HT-29 (cell line): ENCODE data around the gene GLYATL3. TPM values are rescaled to one million over a fixed set of nuclear protein-coding genes. Genes with fewer than 3 reads are reported as not detected.
A peak's percentile ranks its signal among the peaks of the same experiment; 100 is the strongest.

Experiments used
- DNase-seq: peaks from one replicate; pipeline ENCODE4 v3.0.0-alpha.2; 2015; ENCODE audit warnings: low spot score
- total RNA-seq: library from RNA; depleted of rRNA; stranded (reverse); fragments of >200 nt; shearing (Covaris generic); gene quantifications from 2 replicates; pipeline ENCODE4 v1.2.3, GENCODE V29; 2014

Gene GLYATL3
- total RNA-seq, 1 experiment from 2014 or later, result not detected

DNA sequence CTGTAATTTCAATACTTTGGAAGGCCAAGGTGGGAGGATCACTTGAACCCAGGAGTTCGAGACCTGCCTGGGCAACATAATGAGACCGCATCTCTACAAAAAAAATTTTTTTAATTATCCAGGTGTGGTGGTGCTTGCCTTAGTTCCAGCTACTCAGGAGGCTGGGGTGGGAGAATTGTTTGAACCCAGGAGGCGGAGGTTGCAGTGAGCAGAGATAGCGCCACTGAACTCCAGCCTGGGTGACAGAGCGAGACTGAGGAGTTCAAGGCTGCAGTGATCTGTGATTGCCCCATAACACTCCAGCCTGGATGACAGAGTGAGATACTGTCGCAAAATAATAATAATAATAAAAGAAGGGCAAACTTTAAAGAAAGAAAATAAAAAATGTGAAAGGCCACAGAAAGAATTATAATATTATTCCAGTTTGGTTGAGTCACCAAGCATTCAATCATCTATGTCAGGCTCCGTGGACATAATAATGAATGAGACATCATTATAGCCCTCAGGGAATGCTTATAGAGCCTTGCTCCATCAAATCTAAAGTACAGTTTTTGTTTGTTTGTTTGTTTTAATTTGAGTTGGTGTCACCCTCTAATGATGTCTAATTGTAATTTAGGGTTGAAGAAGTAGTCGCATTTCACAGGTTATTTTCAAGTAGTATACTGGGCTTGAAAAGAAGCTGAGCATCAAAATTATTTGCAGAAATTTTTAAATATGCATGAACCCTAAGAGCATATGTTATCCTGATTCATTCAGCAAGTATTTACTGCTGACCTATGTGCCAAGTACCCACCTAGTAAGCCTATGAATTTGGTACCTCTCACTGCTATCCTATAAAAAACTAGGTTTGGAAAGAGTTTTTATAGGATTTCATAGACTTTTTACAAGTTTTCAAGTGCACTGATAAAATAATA, 15.1 kb downstream of the GLYATL3 start:
- no peak for DNase-seq

DNA sequence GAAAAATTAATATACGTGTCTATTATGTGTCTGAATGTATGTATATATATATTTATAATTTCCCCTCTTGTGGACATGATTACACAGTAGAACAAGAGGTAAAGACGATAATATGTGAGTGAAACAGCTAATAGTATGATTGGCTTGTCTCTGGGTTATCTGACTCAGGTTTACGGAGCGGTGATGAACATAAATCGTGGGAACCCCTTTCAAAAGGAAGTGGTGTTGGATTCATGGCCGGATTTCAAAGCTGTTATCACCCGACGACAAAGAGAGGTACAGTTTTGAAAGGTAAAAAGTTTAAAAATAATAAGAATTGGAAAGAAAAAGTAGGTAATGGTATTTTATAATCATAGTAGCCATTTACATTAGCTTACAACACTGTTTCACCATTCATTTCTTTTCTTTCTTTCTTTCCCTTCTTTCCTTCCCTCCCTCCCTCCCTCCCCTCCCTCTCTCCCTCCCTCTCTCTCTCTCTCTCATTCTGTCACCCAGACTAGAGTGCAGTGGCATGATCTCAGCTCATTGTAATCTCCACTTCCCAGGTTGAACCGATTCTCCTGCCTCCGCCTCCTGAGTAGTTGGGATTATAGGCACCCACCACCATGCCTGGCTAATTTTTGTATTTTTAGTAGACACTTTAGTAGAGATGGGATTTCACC, 15.9 kb downstream of the GLYATL3 start:
- no peak for DNase-seq

DNA sequence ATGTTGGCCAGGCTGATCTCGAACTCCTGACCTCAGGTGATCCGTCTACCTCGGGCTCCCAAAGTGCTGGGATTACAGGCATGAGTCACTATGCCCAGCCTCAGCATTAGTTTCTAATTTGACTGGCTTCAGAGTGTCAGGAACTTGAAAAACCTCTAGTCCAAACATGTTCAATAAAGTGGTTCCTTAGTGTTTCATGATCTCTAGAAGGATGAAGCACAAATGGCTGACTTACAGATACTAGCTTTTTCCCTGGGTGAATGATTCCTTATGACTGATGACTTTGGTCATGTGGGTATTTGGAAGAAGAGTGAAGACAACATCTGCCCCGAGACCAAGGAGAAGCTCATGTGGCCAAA, 16.4 kb downstream of the GLYATL3 start:
- no peak for DNase-seq

DNA sequence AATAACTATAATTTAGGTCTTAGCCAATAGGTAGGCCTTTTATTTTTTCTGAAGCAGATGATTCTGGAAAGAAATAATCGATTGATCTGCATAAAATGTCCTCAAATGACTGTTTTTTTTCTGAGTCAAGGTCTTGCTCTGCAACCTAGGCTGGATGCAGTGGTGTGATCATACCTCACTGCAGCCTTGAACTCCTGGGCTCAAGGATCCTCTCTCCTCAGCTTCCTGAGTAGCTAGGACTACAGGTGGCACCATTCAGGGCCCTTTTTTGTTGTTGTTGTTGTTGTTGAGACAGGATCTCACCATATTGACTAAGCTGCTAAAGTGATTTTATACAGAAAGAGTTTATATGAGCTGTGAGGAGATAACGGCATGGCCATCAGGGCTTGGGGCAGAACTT, 18.2 kb downstream of the GLYATL3 start:
- no peak for DNase-seq

DNA sequence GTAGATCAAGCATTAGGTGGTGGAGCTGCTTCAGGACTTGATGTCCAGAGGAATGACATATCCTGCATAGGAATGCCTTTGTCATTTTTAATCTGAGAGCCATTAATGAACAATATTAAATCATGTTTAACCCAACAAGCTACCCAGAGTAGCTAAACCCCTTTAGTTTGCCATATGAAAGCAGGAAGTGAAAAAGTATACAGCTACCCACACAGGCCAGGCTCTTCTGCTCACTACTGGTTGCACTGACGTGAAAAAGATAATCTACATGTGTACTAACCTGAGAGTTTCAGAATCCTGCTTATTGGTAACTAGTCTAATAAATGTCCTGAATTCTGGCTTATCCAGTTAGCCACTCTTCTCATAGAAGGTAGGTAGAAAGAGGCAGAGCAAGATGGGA, 19.9 kb downstream of the GLYATL3 start:
- no peak for DNase-seq

DNA sequence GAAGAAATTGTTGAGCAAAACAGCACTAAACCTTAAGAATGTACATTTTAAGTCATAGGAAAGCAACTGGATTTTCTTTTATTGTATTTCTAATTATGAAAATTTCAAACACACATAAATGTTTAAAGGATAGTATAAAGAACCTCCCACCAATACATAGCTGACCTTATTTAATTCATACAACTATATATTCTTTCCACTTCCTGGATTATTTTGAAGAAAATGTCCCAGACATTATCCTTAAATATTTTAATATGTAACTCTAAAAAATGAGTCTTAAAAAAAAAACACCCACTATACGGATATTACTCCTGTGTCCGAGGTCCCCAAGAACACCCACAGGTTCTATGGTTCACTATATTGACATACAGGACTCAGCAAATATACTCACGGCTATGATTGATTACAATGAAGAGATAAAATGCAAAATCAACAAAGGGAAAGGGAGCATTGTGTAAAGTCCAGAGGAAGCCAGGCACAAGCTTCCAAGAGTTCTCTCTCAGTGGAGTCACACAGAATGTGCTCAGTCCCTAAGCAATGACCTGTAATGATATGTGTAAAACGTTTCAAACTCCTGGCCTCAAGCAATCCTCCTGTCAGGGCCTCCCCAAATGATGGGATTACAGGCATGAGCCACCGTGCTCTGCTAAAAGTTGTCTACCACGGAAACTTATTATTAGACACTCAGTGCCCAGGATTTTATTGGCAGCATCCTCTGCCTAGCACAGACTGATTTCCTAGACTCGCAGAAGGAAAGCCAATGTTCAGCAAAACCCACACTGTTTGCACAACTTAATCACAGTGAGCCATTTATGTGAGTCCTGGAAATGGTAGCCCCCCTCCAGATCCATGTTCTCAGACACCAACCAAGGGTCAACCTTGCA, 23.2 kb downstream of the GLYATL3 start:
- peak; percentile 43 for DNase-seq

DNA sequence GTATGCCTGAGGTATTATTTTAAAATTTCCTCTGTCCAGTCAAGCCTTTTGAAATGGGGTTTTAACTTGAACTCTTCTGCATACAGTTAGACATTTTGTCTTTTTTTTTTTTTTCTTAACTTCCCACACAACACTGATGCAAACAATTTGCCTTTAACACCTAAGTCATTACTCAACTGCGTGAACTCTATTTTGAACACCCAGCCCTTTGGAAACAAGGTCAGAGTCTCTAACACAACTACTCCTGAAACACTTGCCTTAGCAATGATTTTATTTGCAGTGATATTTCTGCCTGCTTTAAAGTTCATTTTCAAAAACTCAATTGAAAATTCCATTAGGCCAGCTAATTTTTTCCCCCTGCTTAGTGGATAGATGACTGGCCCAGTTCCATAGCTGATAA, 24.2 kb downstream of the GLYATL3 start:
- DNase-seq, result no peak

DNA sequence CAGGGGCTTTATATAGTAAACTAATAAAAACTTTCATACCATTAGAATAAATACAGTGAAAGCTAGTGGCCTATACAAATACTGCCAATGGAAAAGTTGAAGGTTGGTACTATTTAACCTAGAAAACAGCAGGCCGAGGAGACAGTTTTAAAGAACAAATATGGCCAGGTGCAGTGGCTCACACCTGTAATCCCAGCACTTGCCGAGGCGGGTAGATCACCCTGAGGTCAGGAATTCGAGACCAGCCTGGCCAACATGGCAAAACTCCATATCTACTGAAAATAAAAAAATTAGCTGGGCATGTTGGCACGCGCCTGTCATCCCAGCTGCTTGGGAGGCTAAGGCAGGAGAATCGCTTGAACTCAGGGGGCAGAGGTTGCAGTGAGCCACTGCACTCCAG, 24.8 kb downstream of the GLYATL3 start:
- no peak for DNase-seq

DNA sequence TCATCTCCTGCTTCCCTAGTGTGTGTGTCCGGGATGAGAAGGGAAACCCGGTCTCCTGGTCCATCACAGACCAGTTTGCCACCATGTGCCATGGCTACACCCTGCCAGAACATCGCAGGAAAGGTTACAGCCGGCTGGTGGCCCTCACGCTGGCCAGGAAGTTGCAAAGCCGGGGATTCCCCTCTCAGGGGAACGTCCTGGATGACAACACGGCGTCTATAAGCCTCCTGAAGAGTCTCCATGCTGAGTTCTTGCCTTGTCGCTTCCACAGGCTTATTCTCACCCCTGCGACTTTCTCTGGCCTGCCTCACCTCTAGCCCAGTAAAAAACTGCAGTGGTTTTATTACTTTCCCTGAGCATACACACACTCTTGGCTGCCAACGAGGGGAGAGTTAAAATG, 26.9 kb downstream of the GLYATL3 start:
- no peak for DNase-seq

DNA sequence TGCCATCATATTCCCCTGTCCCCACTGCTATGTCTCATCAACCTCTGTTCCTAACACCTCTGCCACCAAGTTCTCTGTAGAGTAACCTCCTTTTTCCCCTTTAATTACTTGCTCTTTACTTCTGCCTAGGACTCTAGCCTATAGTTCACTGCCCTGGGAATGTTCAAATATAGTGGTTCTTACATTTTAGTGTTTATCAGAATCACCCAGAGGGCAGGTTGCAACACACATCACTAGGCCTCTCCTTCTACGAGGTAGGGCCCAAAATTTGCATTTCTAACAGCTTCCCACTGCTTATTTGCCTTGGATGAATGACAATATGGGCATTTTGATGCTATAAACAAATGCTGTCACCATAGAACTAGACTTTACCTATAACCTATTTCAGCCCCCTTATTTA, 27.6 kb downstream of the GLYATL3 start:
- DNase-seq, result no peak

DNA sequence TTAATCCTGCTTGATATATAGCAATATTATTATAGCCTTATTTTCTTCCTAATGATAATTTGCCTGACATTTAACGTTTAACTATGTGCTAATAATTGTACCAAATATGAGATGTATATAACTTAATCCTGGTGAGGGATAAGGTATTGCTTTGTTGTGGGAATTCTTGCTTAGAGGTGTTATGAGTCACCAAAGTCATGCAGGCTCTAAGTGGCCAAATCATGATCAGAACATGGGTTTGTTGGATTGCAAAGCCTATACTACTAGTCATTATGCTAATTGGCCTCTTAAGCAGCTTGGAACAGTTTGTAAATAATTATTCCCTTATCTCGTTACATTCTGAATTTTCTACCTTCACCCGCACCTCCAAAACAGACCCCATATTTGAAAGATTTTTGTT, 28.8 kb downstream of the GLYATL3 start:
- DNase-seq, result no peak

DNA sequence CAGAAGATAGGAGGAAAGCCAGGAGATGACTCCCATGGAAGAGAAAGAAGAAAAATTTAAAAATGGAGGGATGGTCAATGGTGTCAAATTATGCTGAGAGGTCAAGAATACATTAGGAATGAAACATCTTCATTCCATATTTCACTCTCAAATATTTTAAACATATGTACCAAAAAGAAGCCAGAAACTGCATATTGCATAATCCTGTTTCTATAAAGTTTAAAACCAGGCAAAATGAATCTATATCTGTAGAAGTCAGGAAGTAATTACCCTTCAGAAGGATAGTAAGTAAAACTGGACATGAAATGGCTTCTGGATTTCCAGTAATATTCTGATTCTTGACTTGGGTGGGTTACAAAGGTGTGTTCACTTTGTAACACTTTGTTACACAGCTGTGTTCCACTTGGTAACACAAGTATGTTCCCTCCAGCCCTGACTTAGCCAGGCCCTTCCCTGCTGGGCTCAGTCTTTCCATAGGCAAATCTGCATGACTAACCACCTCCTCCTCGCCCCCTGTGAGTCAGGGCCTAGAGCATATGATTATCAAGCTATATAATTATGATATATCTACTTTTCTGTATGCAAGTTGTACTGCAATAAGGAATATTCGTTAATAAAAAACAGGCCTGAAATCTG, 30.5 kb downstream of the GLYATL3 start:
- DNase-seq, result no peak

DNA sequence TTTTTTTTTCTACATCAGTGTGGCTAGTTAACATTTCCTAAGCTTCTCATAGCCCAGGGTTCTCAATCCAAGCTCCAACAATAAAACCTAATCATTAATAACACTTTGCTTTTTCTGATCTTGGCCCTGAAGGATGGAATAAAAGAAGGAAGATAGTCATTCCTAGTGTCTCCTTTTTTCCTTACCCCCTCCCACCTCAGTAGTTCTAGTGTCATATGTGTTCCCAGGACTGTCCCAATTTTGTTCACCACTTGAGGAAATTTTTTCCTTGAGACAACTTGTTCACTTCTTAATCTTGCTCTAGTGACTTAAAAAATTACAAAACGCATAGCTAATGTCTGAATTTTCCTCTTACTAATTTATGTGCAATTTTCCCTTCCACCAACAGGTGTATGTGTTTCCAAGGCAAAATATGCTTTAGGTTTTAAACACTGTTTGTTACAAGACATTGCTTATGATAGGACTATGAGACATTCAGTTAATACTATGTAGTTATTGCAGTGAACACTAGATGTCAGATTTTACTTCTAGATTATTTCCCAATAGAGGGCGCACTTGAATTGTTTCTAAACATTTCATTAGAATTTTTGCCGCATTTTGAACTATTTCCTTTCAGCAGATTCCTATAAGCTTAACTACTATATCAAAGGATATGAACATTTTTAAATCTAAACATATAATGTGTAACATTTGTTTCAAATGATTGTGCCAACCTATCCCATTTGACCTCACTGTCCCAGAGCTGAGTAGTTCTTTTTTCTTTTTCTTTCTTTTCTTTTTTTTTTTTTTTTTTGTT, 32.2 kb downstream of the GLYATL3 start:
- peak; percentile 82 for DNase-seq

DNA sequence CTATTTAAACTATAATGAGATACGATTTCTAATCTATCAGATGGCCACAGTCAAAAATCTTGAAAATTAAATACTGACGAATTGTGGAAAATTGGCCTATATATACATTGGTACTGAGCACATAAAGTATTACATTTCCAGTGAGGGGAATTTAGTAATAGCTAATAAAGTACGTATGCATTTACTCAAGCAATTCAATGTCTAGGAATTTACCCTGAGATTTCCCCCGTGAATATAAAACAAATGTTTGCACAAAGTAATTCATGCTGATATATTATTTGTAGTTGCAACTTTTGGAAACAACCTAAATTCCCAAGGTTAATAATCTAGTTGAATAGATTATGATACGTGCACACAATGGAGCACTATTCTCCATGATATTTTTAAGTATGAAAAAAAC, 36.1 kb downstream of the GLYATL3 start:
- no peak for DNase-seq

DNA sequence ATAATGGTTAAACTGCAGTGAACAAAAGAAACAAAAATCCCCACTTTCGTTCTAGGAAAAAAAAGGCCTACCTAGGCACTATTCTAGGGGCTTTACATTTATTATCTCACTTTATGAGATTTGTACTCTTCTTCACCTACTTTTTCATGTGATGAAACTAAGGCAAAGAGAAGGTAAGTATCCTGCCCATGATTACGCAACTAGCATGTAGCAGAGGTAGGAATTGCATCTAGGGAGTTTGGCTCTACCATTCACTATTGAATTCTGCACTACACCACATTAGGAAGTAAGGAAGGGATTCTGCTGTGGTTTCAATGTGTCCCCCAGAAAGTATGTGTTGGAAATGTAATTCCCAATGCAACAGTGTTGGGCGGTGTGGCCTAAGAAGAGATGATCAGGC, 39.4 kb downstream of the GLYATL3 start:
- DNase-seq, result no peak

DNA sequence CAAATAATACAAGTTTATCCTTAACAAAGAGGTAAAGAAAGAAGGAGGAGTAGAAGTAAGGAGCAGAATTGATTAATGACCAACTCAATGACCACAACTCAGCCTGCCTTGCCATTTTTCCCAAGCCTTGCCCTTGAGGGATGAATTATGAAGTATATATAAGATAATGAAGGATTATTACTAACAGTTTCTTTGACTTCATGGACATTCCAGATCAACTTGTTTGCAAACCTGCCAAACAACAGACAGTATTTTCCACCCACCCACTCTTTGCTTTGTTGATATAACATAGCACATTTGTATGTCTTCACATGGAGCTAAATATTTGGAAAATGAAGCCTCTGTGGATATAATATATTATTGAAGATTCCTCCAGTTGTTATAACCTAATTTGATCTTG, 40.9 kb downstream of the GLYATL3 start:
- peak; percentile 41 for DNase-seq

DNA sequence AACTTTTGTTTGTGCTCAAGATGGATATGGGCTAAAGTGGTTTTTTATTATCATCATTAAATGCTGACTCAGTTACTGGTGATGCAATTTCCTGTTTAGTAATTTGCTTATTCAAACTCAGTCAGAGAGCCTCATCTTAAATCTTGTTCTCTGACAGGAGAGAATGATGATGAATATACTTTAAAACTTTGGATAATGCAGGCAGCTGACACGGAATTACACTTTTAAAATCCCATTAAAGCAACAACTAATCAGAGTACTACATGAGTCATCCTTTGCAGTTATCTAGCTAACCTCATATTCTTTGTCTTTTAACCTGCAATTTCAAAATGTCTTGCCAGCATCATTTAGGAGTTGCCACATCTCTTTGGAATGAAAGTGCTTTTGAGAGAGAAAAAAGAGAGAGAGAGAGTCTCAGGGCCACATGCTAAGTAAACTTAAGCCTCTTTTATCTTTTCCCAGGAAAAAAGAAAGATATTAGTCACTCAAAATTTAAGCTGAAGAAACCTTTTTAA, 41.5 kb downstream of the GLYATL3 start:
- peak; percentile 55 for DNase-seq

DNA sequence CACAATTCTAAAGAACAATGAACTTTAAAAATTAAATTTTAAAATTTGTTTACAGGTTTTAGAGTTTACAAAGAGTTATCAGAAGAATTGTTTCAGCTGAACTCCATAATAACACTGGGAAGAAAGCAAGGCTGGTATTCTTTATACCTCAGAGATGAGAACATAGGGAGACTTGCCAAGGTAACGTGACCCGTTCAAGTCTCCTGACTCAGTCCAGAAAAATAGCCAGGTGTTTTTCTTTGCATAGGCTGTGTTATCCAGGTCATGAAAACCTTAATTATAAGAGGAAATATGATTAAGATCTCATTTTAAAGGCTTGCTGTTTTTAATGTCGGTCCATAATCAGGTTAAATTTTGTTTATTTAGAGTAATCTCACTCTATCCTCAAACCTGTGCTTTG, 42.2 kb downstream of the GLYATL3 start:
- no peak for DNase-seq

DNA sequence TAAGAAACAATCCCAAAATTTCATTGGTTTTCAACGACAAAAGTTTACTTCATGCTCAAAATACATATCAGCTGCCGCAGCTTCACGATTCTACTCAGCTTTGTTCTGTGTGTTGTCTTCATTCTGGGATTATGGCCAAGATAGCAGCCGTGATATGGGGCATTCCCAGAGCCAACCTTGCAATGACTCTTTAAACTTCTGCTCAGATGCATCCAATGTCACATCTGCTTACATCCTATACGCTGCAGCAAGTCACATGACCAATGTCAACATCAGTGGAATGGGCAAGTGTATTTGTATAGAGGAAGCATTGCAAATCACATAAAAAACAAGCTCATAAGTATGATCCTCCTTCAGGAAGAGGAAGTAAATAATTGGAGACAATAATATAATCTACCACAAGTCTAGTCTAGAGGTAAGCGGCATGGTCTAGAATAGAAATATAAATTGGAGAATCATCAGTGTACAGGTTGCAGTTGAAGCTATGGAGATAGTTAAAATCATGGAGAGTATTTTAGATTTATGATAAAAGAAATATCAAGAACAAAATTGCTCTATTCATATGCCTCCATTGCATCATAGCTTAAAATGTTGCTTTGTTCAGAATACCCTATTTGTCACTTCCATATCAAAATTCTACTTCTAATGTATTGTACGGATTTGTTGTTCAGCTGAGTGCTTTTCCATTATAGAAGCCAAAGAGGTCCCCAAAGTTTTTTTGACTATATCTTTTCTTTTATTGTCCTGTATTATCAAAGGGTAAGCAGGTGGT, 43.5 kb downstream of the GLYATL3 start:
- DNase-seq, result peak; percentile 33

DNA sequence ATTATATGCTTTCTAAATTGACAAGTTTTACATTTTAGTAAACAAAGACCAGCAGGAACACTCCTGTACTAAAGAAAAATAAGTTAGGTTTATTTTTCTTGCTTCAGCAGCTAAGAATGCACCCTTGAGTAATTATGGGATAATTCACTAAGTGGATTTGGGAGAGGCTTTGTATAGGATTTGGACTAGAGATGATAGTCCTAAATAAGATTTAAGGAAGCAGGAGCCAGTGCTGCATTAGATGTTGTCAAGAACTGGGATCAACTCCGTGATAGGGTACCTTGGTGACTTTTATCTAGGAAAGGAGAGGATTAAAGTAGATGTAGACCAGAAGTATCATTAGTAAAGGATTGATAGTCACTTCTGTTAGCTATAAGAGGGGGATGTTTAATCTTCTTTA, 46.6 kb downstream of the GLYATL3 start:
- no peak for DNase-seq
